Stomach (tissue), 9 donors: Measurements from ENCODE around the gene HS6ST2. TPM values are rescaled to one million over a fixed set of nuclear protein-coding genes. Genes with fewer than 3 reads are reported as not detected.
"Not testable (repeated sequence)": the region's sequence is repeated elsewhere in the genome, so short reads cannot be mapped to it uniquely, and the experiment has no call there.

Source experiments
- DNase-seq, 2 donors: peaks; one replicate each; pipeline versions ENCODE4 v3.0.0 to v3.0.0-alpha.2; 2013 to 2019
- H3K27ac ChIP-seq, 5 donors: fragments of 200-600 bp in 4 of 5; sonication (generic) in 4 of 5; one replicate each; pipeline ENCODE4 v1.5.1; 2013 to 2019; ENCODE audit warnings: mild to moderate bottlenecking in 1 of 5, moderate library complexity in 1 of 5
- H3K27me3 ChIP-seq, 3 donors: fragments of 200-600 bp; sonication (generic); one replicate each; pipeline ENCODE4 v1.5.1; 2017 to 2019; ENCODE audit warnings: mixed run types in 1 of 3
- H3K36me3 ChIP-seq, 4 donors: fragments of 200-600 bp; sonication (generic); 1 replicate in 3 of 4; 2 replicates in 1 of 4; pipeline ENCODE4 v1.5.1; 2016 to 2019
- H3K4me1 ChIP-seq, 4 donors: fragments of 200-600 bp; sonication (generic); one replicate each; pipeline ENCODE4 v1.5.1; 2016 to 2019
- H3K4me3 ChIP-seq, 4 donors: fragments of 200-600 bp; sonication (generic) in 3 of 4; one replicate each; pipeline ENCODE4 v1.5.1; 2016 to 2019; ENCODE audit warnings: mild to moderate bottlenecking in 1 of 4
- H3K9me3 ChIP-seq, 4 donors: fragments of 200-600 bp; sonication (generic); one replicate each; pipeline ENCODE4 v1.5.1; 2016 to 2019
- EP300 ChIP-seq: sonication (generic); formaldehyde crosslinking; IDR thresholded peaks from one replicate; pipeline ENCODE4 v1.6.1; 2017; ENCODE audit warnings: antibody characterized with exemption
- POLR2A ChIP-seq, 4 donors: fragments of 450-650 bp; IDR thresholded peaks; one replicate each; pipeline ENCODE4 v1.6.1; 2016; ENCODE audit warnings: antibody characterized with exemption in 4 of 4, control low read depth in 2 of 4, mild to moderate bottlenecking in 1 of 4, moderate library complexity in 1 of 4
- POLR2AphosphoS5 ChIP-seq, 3 donors: sonication (generic); formaldehyde crosslinking; IDR thresholded peaks; one replicate each; pipeline ENCODE4 v1.6.1; 2016; ENCODE audit warnings: antibody characterized with exemption in 3 of 3
- WGBS, 5 donors: extraction: QIAGEN DNeasy Blood & Tissue Kit in 3 of 5; methylation state at CpG; one replicate each; pipeline versions ENCODE4 v1.1.5 to v1.1.7; 2013 to 2018; 5-methylcytosine and 5-hydroxymethylcytosine counted together
- intact Hi-C: fragments of 100-400 bp; cut with DNase I; formaldehyde crosslinking; loops from one replicate; pipeline ENCODE4 v1.15.1; 2023; ENCODE audit warnings: low total_unique reads
- polyA plus RNA-seq, 3 donors: library from polyadenylated mRNA; stranded (reverse); fragments of 200-250 nt; gene quantifications; one replicate each; pipeline ENCODE4 v1.2.3, GENCODE V29; 2013
- total RNA-seq, 5 donors: library from RNA; depleted of rRNA; stranded (reverse); fragments of >200 nt; gene quantifications; one replicate each; pipeline versions ENCODE4 v1.1.0 to v1.2.3, GENCODE V29; 2014 to 2016
- TF ChIP-seq, protein P1 (sequence below), 7 experiments: fragments of 450-650 bp in 4 of 7; fragments of 200-600 bp in 3 of 7; sonication (generic) in 3 of 7; IDR thresholded peaks; one replicate each; pipeline ENCODE4 v1.5.1; 2016 to 2019; ENCODE audit warnings: antibody characterized with exemption in 7 of 7, control low read depth in 2 of 7, mild to moderate bottlenecking in 1 of 7
- donor health status: healthy with polysubstance abuse.
- donor health status: Bipolar disorder and iron deficiency.
- donor health status: healthy.

Gene HS6ST2
- total and polyA plus RNA-seq, 8 donors = 0.25 to 4.0 (median 0.89) TPM; not detected in 1

- H3K36me3 ChIP-seq = no peaks in the 10 kb centered on the region
- H3K9me3 ChIP-seq = peaks cover 0 to 14% (median 0%) of the 10 kb centered on the region in 4 donors
- TF ChIP-seq, protein P1, sequence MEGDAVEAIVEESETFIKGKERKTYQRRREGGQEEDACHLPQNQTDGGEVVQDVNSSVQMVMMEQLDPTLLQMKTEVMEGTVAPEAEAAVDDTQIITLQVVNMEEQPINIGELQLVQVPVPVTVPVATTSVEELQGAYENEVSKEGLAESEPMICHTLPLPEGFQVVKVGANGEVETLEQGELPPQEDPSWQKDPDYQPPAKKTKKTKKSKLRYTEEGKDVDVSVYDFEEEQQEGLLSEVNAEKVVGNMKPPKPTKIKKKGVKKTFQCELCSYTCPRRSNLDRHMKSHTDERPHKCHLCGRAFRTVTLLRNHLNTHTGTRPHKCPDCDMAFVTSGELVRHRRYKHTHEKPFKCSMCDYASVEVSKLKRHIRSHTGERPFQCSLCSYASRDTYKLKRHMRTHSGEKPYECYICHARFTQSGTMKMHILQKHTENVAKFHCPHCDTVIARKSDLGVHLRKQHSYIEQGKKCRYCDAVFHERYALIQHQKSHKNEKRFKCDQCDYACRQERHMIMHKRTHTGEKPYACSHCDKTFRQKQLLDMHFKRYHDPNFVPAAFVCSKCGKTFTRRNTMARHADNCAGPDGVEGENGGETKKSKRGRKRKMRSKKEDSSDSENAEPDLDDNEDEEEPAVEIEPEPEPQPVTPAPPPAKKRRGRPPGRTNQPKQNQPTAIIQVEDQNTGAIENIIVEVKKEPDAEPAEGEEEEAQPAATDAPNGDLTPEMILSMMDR (IDR thresholded peaks at IDR 0.05) = no peak
- TF ChIP-seq EP300 = no peak
- no peak for TF ChIP-seq POLR2AphosphoS5 (IDR thresholded peaks at IDR 0.05)
- no peak for TF ChIP-seq POLR2A (IDR thresholded peaks at IDR 0.05)
- intact Hi-C loops = no loop called here
- peak in 1 of 2 donors; percentile 42 for DNase-seq
- 58 to 87% (median 76%) methylated on average over 3 of the region's 3 CpGs for WGBS, 5 donors
- H3K4me3 ChIP-seq = no peak overlapping the region
- peaks cover 8 to 29% (median 25%) of the 10 kb centered on the region in 4 donors for H3K4me1 ChIP-seq
- H3K27me3 ChIP-seq = peaks cover 0 to 49% (median 43%) of the 10 kb centered on the region in 3 donors
- H3K27ac ChIP-seq = no peak overlapping the region
Measured at GRCh38 chrX:132954323-132954722, 4.1 kb downstream of the HS6ST2 start.

- no peak overlapping the region for H3K27ac ChIP-seq
- TF ChIP-seq, protein P1 (IDR thresholded peaks at IDR 0.05) = no peak
- TF ChIP-seq POLR2AphosphoS5 (IDR thresholded peaks at IDR 0.05) (no peak), EP300 (no peak), POLR2A (IDR thresholded peaks at IDR 0.05) (no peak)
- 65 to 89% (median 88%) methylated on average over 5 to 7 of the region's 7 CpGs for WGBS, 5 donors
- no peaks in the 10 kb centered on the region for H3K36me3 ChIP-seq
- H3K4me3 ChIP-seq = no peak overlapping the region
- peaks cover 0 to 14% (median 0%) of the 10 kb centered on the region in 4 donors for H3K9me3 ChIP-seq
- H3K27me3 ChIP-seq = peaks cover 0 to 39% (median 34%) of the 10 kb centered on the region in 3 donors
- H3K4me1 ChIP-seq = peaks cover 8 to 23% (median 22%) of the 10 kb centered on the region in 4 donors
- DNase-seq = peak in 1 of 2 donors; percentile 32
- intact Hi-C loops = no loop called here
Measured at GRCh38 chrX:132953354-132953753, 5.1 kb downstream of the HS6ST2 start.

- TF ChIP-seq, protein P1 (IDR thresholded peaks at IDR 0.05) = no peak
- TF ChIP-seq POLR2AphosphoS5 (IDR thresholded peaks at IDR 0.05) (no peak), EP300 (no peak), POLR2A (IDR thresholded peaks at IDR 0.05) (no peak)
Measured at GRCh38 chrX:132948648-132949260, 9.7 kb downstream of the HS6ST2 start.

DNA sequence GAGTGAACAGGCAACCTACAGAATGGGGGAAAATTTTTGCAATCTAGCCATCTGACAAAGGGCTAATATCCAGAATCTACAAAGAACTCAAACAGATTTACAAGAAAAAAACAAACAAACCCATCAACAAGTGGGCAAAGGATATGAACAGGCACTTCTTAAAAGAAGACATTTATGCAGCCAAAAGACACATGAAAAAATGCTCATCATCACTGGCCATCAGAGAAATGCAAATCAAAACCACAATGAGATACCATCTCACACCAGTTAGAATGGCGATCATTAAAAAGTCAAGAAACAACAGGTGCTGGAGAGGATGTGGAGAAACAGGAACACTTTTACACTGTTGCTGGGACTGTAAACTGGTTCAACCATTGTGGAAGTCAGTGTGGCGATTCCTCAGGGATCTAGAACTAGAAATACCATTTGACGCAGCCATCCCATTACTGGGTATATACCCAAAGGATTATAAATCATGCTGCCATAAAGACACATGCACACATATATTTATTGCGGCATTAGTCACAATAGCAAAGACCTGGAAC is 13.3 kb downstream of the HS6ST2 start:
- H3K27me3 ChIP-seq, H3K4me1 ChIP-seq, H3K27ac ChIP-seq, DNase-seq, intact Hi-C loops, H3K4me3 ChIP-seq, H3K9me3 ChIP-seq, H3K36me3 ChIP-seq: not testable (repeated sequence)
- 83 to 94% (median 88%) methylated on average over 3 to 4 of the region's 4 CpGs for WGBS, 5 donors

More at GRCh38 chrX:132948648-132949260, 9.7 kb downstream of the HS6ST2 start:
- Histone ChIP-seq H3K9me3 (peaks cover 0 to 8% (median 0%) of the 10 kb centered on the region in 4 donors), H3K27ac (no peak overlapping the region), H3K4me3 (no peak overlapping the region), H3K27me3 (peaks cover 0 to 7% (median 0%) of the 10 kb centered on the region in 3 donors), H3K36me3 (no peaks in the 10 kb centered on the region), H3K4me1 (no peaks in the 10 kb centered on the region)
- 22 to 40% (median 37%) methylated on average over 2 to 4 of the region's 4 CpGs for WGBS, 5 donors
- DNase-seq = no peak
- intact Hi-C loops = no loop called here
